ENCODE measurements around the gene CILP2. TPM values are rescaled to one million over a fixed set of nuclear protein-coding genes. Genes with fewer than 3 reads are reported as not detected.

CILP2 gene
- total and polyA plus RNA-seq, 2 of the 8 experiments (the other 6 are each of a cell fraction or from before 2014, with no cell fraction given), result 4.4 to 5.8 TPM

- H2BK12ac ChIP-seq (ENCODE audit: low read depth, low read length), result no peak overlapping the region; the same call in 1 of the 2 replicates
- H3K14ac ChIP-seq (ENCODE audit: insufficient read length), result no peak overlapping the region
- H3K79me1 ChIP-seq (ENCODE audit: low read depth, low read length), result no peaks in the 10 kb centered on the region
- peaks cover 0 to 3% (median 0%) of the 10 kb centered on the region in 4 experiments; a peak in 3 of 7 replicates for H3K27me3 ChIP-seq (replicated peaks in 1 of 4; ENCODE audit: control insufficient read depth in 3 of 4, extremely low read depth in 1 of 4, insufficient read depth in 3 of 4, low read length in 3 of 4)
- CTCF ChIA-PET (ENCODE audit: partially characterized antibody), result interaction anchor here (0.5 to 6.7 kb wide), 28 partner anchors 8 to 482 kb away, joined by 3 to 181 read pairs (median 4); partner anchors contain the start of genes GMIP, NDUFA13 and TSSK6
- H2BK5ac ChIP-seq (ENCODE audit: low read depth, low read length), result no peak overlapping the region
- no peak overlapping the region for H2BK120ac ChIP-seq (replicated peaks; ENCODE audit: low read depth, low read length)
- H3K4me1 ChIP-seq (replicated peaks in 1 of 4; ENCODE audit: control insufficient read depth in 3 of 4, insufficient read depth in 4 of 4, low read length in 3 of 4), result peaks cover 0 to 4% (median 3%) of the 10 kb centered on the region in 4 experiments; a peak in 3 of 7 replicates
- POLR2A ChIA-PET (ENCODE audit: partially characterized antibody), result interaction anchor here (0.8 to 3.5 kb wide), 18 partner anchors 8 to 111 kb away, joined by 3 to 17 read pairs (median 4); partner anchors contain the start of genes GMIP, LPAR2, NDUFA13 and TSSK6
- DNase-seq (ENCODE audit: low read depth in 1 of 2, low spot score in 2 of 2) (no peak), FAIRE-seq (no peak)
- H3K23me2 ChIP-seq (ENCODE audit: low read depth, low read length), result no peaks in the 10 kb centered on the region
- H2BK20ac ChIP-seq (ENCODE audit: low read length), result no peak overlapping the region
- H4K5ac ChIP-seq (ENCODE audit: insufficient read length, low read depth, low read length), result no peak overlapping the region
- H3K27ac ChIP-seq (ENCODE audit: low read depth, low read length), result no peak overlapping the region
- 0 out of 2 replicates have a peak overlapping the region, but pooled peaks have one; percentile 39 for H2AK5ac ChIP-seq (ENCODE audit: low read depth, low read length)
- H3K36me3 ChIP-seq (ENCODE audit: control insufficient read depth in 2 of 4, insufficient read depth in 4 of 4, low read length in 3 of 4), result peaks cover 0 to 9% (median 1%) of the 10 kb centered on the region in 4 experiments; a peak in 4 of 8 replicates
- no peak overlapping the region for H3K4ac ChIP-seq (replicated peaks; ENCODE audit: insufficient read length, low read depth, low read length)
- 85 to 100% methylated on average over 1 to 10 of the region's 14 CpGs for WGBS, 2 experiments (ENCODE audit: extremely low coverage in 1 of 2, insufficient coverage in 1 of 2, insufficient read length in 1 of 2, insufficient replicate concordance in 2 of 2, low coverage in 1 of 2, low lambda C conversion rate in 2 of 2, missing lambda C conversion rate in 1 of 2)
- H2BK15ac ChIP-seq (ENCODE audit: low read length), result no peak overlapping the region
- H3K9ac ChIP-seq (replicated peaks in 1 of 4; ENCODE audit: extremely low read depth in 1 of 4, low read depth in 3 of 4, low read length in 3 of 4), result no peak overlapping the region
- no peak overlapping the region for H4K91ac ChIP-seq (replicated peaks; ENCODE audit: insufficient read length, low read length)
- H3K4me2 ChIP-seq (ENCODE audit: insufficient read depth in 1 of 2, low read depth in 2 of 2, low read length in 2 of 2), result no peak overlapping the region
- H3K23ac ChIP-seq (ENCODE audit: insufficient read length), result no peak overlapping the region
- no peaks in the 10 kb centered on the region for H3K79me2 ChIP-seq (ENCODE audit: control insufficient read depth in 1 of 2, insufficient read depth in 2 of 2, low read length in 2 of 2)
- H2AFZ ChIP-seq (ENCODE audit: low read length), result no peak overlapping the region
- H3K18ac ChIP-seq (ENCODE audit: extremely low read depth, low read length), result no peak overlapping the region
- no peak overlapping the region for H3K56ac ChIP-seq (replicated peaks; ENCODE audit: insufficient read length, low read depth, low read length)
- no peaks in the 10 kb centered on the region for H3K9me3 ChIP-seq (ENCODE audit: insufficient read depth in 2 of 2, low read depth in 1 of 2, low read length in 1 of 2)
- peaks cover 6 to 20% of the 10 kb centered on the region in 2 experiments for H4K20me1 ChIP-seq (replicated peaks in 1 of 2; ENCODE audit: control insufficient read depth in 1 of 2, insufficient read depth in 2 of 2, low read length in 2 of 2)
- no peak overlapping the region for H3K4me3 ChIP-seq (ENCODE audit: extremely low read depth in 1 of 4, insufficient read depth in 2 of 4, low read depth in 3 of 4, low read length in 4 of 4)
- H4K8ac ChIP-seq (ENCODE audit: extremely low read depth, insufficient read depth, low read length), result peak overlapping the region; percentile 6
- TF ChIP-seq POLR2A (IDR thresholded peaks at IDR 0.05; ENCODE audit: control extremely low read depth in 1 of 2, low read depth in 2 of 2, low read length in 2 of 2) (no peak), BRCA1 (IDR thresholded peaks at IDR 0.05; ENCODE audit: low read depth, low read length) (no peak), YY1 (IDR thresholded peaks at IDR 0.05; ENCODE audit: low read depth, low read length) (no peak), MAX (IDR thresholded peaks at IDR 0.05) (no peak), TBP (IDR thresholded peaks at IDR 0.05; ENCODE audit: low read depth, low read length) (no peak), CREB1 (IDR thresholded peaks at IDR 0.05) (no peak), CHD2 (IDR thresholded peaks at IDR 0.05; ENCODE audit: low read length) (no peak), GTF2F1 (IDR thresholded peaks at IDR 0.05; ENCODE audit: borderline replicate concordance, low read depth, low read length) (no peak), CTCF (IDR thresholded peaks at IDR 0.05; ENCODE audit: control extremely low read depth in 1 of 3, insufficient read depth in 1 of 3, low read depth in 1 of 3, low read length in 3 of 3) (no peak), EGR1 (IDR thresholded peaks at IDR 0.05; ENCODE audit: borderline replicate concordance, low read depth, low read length) (no peak)
Measured at GRCh38 chr19:19532806-19533701, 5.0 kb upstream of the CILP2 start.

Measured in H1 (cell line).